AG09319 (cell line): ENCODE measurements around the gene IRGC.

ENCODE experiments used
- DNase-seq: peaks from one replicate; pipeline ENCODE4 v3.0.0-alpha.2; 2010; ENCODE audit warnings: low read depth; ENCODE audit errors: extremely low read depth
- TF ChIP-seq, protein P1 (sequence below): IDR thresholded peaks from 2 replicates; pipeline ENCODE4 v1.5.1; 2011; ENCODE audit warnings: low read depth, mild to moderate bottlenecking, inconsistent platforms, low read length, moderate library complexity

IRGC gene

DNA sequence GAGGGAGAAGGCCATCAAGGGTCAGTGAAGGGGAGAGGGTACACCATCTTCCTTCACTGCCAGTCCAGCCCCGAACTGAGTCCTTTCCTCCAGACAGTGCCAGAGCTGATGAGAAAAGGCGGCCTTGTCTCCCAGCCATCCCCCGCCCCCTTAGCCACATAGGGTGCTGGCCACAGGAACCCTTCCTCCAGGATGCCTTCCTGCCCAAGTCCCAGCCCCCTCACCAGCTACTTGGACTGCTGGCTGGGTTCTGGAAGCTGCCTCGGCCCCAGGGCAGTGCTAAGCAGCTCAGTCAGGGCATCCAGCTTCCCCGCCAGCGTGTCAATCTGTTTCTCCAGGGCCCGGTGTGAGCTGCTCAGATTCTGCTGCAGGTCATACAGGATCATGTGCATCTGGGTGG is 51.4 kb downstream of the IRGC start:
- TF ChIP-seq, protein P1, sequence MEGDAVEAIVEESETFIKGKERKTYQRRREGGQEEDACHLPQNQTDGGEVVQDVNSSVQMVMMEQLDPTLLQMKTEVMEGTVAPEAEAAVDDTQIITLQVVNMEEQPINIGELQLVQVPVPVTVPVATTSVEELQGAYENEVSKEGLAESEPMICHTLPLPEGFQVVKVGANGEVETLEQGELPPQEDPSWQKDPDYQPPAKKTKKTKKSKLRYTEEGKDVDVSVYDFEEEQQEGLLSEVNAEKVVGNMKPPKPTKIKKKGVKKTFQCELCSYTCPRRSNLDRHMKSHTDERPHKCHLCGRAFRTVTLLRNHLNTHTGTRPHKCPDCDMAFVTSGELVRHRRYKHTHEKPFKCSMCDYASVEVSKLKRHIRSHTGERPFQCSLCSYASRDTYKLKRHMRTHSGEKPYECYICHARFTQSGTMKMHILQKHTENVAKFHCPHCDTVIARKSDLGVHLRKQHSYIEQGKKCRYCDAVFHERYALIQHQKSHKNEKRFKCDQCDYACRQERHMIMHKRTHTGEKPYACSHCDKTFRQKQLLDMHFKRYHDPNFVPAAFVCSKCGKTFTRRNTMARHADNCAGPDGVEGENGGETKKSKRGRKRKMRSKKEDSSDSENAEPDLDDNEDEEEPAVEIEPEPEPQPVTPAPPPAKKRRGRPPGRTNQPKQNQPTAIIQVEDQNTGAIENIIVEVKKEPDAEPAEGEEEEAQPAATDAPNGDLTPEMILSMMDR: no peak
- no peak for DNase-seq

DNA sequence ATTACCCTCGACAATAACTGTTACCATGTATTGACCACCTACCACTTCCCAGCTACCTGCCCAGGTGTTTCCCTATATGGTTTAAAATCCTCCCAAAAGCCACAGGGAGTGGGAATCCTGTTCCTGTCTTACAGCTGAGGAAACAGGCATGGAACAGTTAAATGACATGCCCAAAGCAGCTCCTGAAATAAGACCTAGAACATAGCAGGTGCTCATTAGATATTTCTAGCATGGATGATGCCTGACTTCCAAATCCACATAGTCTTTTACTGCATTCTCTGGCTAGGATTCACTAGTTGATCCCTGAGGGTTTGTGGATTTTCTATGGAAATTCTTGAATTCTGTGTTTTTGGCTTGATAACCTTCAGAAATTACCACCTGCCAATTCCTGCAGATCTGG is 51.9 kb downstream of the IRGC start:
- DNase-seq: no peak
- TF ChIP-seq, protein P1: no peak

DNA sequence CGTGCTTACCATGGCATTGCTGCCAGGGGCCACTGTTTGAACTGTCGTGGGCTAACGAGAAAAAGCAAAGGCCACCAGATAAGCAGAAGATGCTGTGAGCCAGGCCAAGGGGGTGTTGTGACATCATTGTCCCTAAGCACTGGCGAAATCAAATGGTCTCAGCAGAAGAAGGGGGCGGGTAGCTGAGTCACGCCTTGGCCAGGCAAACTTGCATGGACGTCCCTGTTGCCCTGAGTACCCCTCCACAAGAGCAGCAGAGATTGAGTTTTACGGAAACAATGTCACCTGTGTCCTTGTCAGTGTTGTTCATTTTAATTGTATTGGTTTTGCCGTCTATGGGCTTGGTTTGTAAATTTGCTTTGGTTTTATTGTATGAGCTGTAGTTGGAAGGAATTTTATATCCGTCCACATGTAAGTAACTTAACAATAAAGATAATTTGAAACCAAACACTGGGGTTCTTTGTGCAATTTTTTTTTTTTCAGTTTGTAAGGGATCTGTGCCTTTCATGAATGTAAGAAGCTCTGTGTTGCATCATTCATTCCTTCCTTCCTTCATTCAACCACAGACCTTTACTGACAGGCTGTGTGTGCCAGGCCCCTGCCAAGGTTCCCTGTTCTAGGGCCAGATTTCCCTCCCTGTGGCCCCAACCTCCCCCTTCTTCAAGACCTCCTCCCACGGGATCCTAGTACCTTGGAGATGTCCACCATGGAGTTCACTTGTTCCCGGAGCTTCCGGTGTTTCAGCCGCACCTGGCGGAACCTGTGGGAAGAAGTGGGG is 52.6 kb downstream of the IRGC start:
- TF ChIP-seq, protein P1: no peak
- DNase-seq: no peak

DNA sequence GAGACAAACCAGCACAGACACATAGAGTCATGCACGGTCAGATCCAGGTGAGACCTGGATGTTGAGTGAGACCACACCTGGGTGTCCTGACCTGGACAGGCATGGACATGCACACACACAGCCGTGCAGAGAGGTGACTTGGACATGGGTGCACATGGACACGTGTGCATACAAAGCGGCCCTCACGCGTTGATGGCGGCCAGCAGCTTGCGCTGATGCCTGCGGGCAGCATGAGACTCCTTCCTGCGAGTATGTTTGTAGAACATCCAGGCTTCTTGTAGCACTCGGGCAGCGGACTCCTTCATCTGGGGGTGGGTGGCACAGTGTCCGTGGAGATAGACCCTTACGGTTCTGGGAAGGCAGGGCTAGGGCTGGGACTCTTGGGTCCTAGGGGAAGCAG is 53.4 kb downstream of the IRGC start:
- TF ChIP-seq, protein P1: no peak

More for the DNA sequence above, 53.4 kb downstream of the IRGC start:
- no peak for DNase-seq
